Measurements from ENCODE around the gene CCDC8.
"Not testable (repeated sequence)": the region's sequence is repeated elsewhere in the genome, so short reads cannot be mapped to it uniquely, and the experiment has no call there.

Gene CCDC8

DNA sequence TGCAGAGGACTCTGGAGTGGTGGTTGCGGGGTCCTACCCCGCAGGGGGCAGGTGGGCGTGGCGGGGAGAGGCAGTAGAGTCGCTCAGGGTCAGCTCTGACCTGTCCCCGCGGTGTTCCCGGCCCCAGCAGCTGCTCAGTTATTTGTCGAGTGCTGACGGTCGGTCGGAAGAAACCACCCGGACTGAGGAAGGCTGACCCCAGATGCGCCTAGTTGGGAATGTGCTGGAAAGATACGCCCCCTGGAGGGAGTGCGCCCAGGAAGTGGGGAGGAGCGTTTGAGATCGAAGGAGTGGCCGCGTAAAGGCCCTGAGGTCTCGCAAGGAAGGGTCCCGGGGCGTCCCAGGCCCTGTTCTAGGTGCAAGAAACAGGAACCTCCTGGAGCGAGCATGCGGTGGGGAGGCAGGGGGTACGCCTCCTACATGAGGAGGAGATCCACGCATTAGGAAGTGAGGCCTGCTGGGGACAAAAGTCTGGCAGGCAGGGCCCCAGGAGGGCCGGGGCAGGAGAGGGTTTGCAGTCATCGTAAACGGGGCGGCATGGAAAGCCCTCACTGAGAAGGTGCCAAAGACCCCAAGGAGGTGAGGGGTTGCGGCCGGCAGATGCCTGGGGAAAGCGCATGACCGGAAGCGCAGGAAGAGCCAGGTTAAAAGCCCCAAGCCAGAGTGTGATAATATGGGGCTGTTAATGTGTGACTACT lies 9.2 kb downstream of the CCDC8 start:
- no peak for DNase-seq

DNA sequence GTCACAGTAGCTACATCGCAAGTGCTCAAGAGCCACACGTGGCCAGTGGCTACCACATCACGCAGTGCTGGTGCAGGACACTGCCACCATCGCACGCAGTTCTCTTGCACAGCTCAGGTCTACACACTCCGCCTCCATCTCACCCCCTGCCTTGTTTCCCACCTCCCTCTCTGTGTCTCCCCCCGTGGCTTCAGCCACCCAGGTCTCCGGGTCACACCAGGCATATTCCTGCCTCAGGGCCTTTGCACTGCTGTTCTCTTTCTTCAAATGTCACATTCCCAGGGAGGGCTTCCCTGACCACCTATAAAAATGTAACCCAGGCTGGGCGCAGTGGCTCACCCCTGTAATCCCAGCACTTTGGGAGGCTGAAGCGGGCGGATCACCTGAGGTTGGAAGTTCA lies 10.6 kb downstream of the CCDC8 start:
- no peak for DNase-seq

DNA sequence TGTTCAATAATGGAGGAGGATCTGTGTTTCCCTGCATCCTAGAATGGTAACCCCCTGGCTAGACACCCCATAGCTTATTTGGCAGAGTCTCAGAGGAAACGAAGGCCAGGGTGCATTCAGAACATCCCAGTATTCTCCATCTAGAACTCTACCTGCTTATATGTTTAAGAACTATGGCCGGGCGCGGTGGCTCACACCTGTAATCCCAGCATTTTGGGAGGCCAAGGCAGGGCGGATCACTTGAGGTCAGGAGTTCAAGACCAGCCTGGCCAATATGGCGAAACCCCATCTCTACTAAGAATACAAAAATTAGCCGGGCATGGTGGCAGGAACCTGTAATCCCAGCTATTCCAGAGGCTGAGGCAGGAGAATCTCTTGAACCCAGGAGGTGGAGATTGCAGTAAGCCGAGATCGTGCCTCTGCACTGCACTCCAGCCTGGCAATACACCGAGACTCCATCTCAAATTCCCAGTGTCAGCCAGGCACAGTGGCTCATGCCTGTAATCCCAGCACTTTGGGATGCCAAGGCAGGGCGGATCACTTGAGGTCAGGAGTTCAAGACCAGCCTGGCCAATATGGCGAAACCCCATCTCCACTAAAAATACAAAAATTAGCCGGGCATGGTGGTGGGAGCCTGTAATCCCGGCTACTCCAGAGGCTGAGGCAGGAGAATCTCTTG lies 15.4 kb downstream of the CCDC8 start:
- DNase-seq, result not testable (repeated sequence)

DNA sequence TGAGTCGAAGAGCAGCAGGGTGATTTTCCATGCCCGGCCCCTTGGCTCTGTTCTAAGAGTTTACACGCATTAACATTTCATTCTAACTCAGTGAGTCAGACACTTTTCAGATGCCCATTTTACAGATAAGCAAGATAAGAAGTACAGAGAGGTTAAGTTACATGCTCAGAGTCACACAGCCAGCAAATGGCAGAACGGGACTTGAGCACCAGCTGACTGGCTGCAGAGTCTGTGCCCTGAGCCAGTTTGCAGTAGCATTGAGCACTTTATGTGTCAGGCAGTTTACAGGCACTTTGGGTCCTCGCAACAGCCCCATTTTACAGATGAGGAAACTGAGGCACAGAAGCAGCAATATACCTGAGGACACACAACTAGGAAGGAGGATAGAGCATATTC lies 19.0 kb downstream of the CCDC8 start:
- no peak for DNase-seq

DNA sequence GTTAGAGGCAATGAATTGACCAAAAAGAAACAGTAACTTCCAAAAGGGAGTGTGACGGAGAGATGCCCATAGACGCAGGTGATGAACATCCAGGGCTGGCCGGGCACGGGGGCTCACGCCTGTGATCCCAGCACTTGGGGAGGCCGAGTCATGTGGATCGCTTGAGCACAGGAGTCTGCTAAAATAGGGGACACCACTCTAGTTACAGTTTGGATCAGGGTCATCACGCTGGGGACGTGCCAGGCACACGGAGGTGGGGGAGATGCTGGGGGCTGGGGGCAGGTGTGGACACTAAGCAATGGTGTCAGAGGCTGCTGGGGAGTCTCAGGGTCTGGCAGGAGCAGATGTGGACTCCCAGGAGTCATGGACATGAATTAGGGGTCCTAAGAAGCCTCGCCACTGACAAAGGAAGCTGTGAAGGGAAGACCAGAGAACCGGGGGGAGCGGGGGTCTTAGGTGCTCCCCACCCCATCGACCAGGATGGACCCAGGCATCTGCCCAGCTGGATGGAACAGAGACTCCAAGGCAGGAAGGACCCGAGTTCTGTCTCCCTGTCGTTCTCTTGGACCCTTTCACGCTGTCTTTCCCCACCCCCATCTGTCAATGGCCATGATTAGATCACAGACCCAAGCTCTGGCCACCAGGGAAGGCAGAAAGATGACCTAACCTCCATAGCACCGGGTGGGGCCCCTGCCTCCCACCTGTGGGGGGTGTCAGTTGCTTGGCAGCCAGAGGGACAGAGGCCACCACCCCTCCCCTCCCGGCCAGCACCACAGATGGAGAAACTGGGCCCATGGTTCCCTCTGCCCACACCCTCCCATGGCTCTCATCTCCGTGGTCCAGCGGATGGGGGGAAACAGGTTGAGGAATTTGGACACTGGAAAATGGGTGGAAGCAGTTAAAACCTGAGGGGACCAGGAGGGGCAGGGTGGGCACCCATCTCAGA lies 19.6 kb downstream of the CCDC8 start:
- DNase-seq, result no peak

DNA sequence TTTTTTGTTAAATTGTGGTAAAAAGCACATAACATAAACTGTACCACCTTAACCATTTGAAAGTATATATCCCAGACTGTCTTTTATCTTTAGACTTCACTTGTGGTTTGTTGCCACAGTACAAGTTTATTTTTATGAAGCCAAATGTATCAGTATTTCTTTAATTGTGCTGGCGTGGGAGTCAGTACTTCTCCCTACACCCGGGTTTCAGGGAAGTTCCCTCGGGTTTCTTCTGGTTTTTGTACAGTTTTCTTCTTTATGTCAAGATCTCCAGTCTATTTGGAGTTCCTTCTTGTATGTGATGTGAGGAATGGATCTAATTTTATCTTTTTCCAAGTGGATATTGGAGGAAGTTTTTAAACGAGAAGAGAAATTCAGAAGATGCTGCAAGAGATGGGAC lies 20.5 kb downstream of the CCDC8 start:
- DNase-seq, result no peak

DNA sequence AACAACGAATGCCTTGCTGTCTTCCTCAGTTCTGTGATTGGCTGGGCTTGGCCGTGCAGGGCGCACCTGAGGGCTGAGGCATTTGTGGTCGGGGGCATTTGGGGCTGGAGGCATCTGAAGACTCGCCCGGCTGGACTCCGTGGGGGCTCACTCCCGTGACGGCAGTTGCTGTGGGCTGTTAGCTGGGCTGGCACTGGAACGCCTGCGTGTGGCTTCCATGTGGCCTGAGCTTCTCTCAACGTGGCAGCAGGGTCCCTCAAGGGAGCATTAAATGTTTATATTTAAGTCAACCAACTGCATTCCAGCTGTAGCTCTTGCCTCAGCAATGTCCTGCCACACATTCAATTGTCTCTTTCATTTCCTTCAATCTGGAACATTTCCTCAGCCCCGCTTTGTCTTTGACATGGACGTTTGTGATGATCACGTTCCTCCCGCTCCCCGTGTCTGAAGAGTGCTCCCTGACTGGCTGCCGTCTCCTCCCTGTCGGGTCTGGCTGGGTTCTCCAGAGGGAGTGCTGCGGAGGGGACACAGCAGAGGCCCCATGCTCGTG lies 21.0 kb downstream of the CCDC8 start:
- DNase-seq, result no peak

DNA sequence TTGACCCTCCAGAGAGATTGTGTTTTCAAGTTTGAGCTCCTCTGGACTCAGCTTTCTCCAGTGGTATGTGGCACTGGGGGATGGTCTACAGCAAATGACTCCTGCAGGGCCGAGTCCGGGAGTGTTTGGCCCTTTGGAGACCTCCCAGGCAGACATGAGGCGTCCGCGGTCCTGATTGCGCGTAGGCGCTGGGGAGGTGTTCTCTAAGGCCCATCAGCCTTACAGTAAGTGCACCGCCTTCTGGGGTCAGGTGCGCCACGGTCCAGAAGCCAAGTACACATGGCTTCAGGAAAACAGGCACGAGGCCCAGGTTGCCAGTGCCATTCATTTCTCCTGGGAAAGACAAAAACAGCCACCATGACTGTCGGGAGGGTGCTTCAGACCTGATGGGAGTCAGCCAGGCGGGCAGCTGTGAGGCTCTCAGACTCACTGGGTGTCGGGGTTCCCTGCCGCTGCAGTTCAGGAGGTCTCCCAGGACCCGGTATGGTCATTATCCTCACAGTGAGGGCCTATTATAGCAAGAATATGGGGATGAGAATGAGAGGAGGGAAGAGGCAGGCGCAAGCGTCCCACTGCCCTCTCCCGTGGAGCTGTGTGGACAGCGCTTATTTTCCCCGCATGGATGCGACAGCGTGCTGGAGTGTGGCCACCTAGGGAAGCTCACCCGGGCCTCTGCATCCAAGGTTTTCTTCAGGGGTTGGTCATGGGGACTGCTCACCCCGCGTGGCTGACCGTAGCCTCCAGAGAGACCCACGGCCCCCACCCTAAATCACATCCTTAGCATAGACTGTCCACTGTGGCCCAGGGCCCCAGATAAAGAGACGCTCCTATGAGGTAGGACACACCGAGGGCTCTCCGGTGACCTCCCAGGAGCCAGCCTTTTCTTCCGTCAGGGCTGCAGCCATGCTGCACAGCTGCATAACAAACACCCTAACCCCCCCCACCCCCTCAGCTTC lies 21.8 kb downstream of the CCDC8 start:
- no peak for DNase-seq

DNA sequence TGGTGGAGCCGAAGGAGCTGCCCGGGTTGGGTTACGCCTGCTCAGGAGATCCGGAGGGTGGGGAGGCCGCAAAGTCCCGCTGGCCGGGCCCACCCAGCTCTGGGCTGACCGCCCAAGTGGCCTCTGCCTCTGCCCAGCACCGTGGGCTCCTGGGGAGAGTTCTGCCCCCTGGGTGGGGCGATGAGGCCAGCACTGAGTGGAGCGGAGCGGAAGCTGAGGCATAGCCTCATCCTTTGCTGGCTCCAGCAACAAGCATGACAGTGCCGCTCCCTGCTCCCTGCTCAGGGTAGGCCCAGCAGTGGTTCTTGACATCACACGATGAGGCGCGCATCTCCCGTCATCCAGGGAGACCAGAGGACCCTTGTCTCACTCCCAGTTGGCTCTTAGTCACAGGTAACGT lies 22.5 kb downstream of the CCDC8 start:
- DNase-seq, result no peak

DNA sequence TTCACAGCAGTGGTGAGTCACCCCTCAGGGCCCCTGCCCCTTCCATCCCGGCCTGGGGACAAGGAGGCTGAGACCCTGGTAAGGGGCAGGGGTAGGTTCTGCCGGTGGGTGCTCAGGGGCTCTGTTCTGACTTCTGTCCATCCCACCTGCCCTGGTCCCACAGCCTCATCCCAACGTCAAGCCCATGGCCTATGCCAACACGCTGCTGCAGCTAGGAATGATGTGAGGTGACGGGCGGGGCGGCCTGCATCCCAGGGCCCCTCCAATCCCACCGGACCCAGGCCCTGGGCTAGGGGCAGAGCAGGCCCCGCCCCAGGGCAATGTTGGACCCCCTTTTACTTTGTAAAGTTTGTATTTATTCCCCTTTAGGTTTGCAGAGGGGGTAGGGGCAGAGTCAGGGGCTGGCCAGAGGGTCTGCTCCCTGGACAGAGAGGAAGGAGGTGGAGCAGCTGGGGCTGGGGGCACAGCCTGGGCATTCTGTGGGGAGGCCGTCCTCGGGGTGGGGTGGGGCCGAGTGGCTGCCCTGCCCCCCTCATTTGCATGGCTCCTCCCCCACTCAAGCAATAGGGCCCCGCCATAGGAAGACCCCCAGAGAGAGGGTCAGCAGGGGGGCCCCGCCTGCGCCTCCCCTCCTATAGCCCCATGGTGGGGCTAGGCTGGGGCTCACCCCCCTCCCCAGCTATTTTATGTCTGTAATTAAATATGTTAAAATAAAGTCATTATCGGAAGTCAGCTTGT lies 23.1 kb downstream of the CCDC8 start:
- no peak for DNase-seq

DNA sequence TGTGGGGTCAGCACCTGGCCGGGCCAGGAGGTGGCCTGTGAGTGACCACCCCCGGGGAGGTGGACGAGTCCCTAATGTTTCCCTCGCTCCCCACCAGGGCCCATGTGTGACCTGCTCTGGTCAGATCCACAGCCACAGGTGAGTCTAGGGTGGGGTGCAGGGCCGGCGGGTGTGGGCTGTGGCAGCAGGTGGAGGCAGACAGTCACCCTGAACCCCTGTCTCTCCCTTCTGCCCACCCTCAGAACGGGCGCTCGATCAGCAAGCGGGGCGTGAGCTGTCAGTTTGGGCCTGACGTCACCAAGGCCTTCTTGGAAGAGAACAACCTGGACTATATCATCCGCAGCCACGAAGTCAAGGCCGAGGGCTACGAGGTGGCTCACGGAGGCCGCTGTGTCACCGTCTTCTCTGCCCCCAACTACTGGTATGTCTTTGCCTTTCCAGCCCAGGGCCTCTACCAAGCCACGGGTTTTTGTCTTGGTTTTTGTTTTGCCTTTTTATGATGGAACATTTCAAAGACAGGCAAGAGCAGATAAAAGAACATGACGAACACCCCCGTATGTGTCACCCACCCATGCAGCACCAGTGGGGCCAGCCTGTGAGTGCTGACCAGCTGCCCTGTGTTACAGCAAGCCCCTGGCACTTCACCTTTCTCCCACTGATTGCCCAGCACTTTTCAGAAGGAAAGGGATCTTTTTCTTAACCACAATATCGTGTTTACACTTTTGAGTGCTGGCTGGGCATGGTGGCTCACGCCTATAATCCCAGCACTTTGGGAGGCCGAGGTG lies 24.9 kb downstream of the CCDC8 start:
- DNase-seq, result no peak

DNA sequence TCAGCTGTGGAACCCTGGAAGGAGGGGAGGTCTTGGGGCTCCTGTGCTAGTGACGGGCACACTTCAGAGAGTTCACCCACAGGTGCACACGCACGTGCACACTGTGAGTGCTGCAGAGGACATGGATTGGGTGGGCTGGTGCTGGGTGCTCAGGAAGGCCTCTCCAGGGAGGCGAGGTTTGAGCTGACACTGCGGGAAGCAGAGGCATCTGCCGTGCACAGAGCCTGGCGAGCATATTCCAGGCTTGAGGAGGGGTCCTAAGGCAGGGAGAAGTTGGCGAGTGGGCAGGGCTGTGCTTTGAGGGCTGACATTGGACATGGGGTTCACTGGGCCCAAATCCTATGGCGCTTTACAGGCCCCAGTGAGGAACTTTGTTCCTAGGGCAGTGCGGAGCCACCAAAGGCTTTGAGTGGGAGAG lies 25.6 kb downstream of the CCDC8 start:
- no peak for DNase-seq

DNA sequence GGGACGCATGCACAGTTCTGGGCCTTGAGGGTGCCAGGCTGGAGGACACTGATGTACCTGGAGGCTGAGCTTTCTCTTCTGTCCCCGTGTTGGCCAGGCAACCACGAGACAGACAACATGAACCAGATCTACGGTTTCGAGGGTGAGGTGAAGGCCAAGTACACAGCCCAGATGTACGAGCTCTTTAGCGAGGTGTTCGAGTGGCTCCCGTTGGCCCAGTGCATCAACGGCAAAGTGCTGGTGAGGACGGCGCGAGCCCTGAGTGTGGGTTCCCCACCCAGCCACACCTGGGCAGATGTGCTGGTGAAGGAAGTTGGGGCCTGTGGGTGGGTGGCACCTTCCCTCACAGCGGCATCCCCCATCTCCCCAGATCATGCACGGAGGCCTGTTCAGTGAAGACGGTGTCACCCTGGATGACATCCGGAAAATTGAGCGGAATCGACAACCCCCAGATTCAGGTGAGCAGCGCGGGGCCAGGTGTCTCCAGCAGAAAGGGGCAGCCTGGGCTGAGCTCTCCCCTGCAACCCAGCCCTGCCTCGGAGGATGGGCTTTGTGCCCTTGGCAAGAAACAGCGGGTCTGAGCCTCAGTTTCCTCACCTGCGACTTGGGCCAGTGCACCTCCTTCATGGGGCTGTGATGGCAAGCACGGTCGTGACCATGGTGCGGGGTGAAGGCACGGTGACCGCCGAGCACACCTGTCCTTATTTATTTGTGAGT lies 26.2 kb downstream of the CCDC8 start:
- DNase-seq, result no peak

DNA sequence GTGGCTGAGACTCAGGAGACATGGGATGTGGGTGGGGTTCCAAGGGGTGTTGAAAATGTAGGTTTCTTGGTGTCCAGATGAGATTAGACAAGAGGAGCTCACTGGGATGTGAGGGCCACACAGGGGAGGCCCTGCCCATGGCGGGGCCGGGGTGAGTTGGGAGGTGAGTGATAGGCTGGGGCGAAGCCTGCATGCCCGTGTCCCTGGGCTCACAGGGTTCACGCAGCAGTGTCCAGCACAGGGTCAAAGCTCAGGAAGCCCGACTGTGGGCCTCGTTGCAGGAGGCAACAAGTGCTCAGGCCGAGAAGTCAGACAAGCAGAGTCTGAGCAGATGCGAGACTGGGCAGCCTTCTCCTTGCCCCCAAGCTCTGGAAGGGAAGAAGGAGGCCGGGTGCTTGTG lies 27.2 kb downstream of the CCDC8 start:
- DNase-seq, result no peak

DNA sequence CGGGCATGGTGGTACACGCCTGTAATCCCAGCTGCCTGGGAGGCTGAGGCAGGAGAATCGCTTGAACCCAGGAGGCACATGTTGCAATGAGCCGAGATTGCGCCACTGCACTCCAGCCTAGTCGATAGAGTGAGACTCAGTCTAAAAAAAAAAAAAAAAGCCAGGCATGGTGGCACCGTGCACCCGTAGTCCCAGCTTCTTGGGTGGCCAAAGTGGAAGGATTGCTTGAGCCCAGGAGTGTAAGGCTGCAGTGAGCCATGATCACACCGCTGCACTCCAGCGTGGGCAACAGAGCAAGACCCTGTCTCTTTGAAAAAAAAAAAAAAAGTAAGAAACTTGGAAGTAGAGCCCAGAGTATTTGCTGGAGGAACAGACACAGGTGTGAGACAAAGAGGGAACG lies 27.7 kb downstream of the CCDC8 start:
- DNase-seq, result no peak

DNA sequence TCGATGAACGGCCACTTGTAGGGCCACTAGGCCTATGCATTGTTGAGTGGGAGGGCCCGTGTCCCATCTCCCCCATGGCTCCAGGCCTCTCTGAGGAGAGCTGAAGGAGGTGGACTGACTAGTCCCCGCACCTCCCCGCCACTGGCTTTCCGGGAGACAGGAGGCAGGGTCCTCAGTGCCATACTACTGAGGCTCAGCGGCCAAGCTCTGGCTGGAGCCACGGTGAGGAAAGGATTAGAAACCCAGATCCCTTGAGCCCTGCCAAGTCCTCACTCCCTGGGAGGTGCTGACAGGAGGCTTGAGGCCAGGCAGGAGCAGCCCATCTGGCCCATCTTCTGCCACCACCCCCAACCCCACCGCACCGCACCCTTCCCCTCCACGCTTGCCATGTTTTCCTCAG lies 29.0 kb downstream of the CCDC8 start:
- DNase-seq, result no peak

DNA sequence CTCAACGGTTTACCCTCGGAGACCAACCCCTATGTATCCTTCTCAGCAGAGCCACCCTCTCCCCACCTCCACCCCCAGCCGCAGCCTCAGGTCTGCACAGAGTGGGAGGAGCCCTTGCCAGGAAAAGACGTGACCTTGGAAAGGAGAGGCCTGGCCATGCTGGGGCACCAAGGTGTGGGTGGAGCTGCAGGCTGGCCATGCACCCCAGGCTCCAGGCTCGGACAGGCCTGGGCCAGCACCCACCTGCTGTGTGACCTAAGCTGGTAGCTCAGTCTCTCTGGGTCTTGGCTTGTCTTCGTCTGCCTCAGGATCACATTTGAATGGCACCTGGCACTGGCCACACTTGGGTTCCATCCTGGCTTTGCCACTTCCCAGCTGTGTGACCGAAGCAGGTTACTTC lies 29.5 kb downstream of the CCDC8 start:
- DNase-seq, result no peak

DNA sequence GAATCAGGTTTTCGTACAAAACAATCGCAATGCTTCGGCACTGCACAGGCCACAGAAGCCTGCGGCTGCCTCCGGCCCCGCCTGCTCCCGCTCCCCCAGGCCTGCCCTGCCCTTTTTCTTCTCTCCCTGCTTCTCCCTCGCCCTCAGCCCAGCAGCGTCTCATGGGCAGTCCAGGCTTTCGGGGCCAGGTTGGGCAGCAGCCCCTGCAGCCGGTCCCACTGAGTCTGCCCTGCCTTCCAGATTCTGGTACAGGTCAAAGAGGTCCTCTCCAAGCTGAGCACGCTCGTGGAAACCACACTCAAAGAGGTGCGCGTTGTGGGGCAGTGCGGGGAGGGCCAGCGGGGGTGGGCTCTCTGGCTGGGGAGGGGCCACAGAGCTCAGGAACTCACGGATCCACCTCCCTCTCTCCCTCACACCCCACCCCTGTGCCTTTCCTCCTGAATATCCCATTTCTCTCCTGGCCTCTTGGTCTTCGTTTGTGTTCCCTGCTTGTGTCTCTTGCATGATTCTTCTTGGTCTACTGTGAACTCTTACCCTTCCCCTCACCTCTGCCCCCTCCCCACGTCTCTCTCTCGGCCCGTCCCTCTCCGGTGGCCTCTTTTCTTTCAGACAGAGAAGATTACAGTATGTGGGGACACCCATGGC lies 30.1 kb downstream of the CCDC8 start:
- DNase-seq, result no peak

DNA sequence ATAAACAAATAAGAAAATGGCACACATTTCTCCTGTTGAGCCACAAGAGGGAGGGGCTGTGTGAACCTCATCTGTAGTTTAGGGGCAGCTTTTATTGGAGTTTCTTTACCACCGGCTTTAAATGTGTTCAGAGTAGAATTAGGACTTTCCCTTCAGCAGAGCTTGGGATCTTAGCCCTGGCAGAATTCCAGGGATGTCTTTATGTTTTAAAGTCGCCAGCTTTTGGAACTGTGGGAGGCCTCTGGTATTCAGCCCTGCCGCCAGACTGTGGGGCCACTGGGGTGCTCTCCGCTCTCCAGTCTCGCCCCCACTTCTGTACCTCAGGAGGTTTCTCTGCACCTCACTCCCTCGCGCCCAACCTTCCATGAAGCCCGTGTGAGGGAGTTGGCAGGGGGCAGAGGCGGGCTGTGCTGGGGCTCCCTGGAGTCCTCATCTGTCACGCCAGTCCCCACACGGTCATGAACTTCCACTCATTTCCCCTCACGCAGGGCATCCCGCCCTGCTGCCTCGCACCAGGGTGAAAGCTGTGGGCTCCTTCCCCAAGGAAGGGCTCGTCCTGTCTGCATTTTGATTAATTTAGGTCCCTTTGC lies 31.5 kb downstream of the CCDC8 start:
- DNase-seq, result no peak
